ENCODE results near the gene FLAD1.

- TF ChIP-seq CTCF (conservative IDR thresholded peaks at IDR 0.05; ENCODE audit: low read depth, low read length): no peak
- no peak for TF ChIP-seq EZH2 (IDR thresholded peaks at IDR 0.05; ENCODE audit: borderline replicate concordance, low read depth, low read length, poor library complexity, severe bottlenecking)
Measured at GRCh38 chr1:154994269-154994587, 11.1 kb downstream of the FLAD1 start.
